T-helper 1 cell treated with Interleukin-12 subunit alpha and Interleukin-12 subunit beta and Interleukin-4 antibody, amounts not matched to agents 30 μg/mL and 1 μg/mL, for 36 hours (primary cell): ENCODE results near the gene WDFY3.
"Not testable (repeated sequence)": the region's sequence is repeated elsewhere in the genome, so short reads cannot be mapped to it uniquely, and the experiment has no call there.

Experiments used
- H3K27ac Mint-ChIP-seq: one replicate; pipeline ENCODE4 v1.8.0; 2021; ENCODE audit warnings: mild to moderate bottlenecking, mixed read lengths
- H3K27me3 Mint-ChIP-seq: one replicate; pipeline ENCODE4 v1.8.0; 2021; ENCODE audit warnings: low read depth, mixed read lengths
- H3K36me3 Mint-ChIP-seq: one replicate; pipeline ENCODE4 v1.8.0; 2021; ENCODE audit warnings: low read depth, mixed read lengths
- H3K4me1 Mint-ChIP-seq: one replicate; pipeline ENCODE4 v1.8.0; 2021; ENCODE audit warnings: low read depth, mixed read lengths
- H3K4me3 Mint-ChIP-seq: one replicate; pipeline ENCODE4 v1.8.0; 2021; ENCODE audit warnings: mild to moderate bottlenecking, moderate library complexity, mixed read lengths
- H3K9me3 Mint-ChIP-seq: one replicate; pipeline ENCODE4 v1.8.0; 2021; ENCODE audit warnings: mixed read lengths

WDFY3 gene

DNA sequence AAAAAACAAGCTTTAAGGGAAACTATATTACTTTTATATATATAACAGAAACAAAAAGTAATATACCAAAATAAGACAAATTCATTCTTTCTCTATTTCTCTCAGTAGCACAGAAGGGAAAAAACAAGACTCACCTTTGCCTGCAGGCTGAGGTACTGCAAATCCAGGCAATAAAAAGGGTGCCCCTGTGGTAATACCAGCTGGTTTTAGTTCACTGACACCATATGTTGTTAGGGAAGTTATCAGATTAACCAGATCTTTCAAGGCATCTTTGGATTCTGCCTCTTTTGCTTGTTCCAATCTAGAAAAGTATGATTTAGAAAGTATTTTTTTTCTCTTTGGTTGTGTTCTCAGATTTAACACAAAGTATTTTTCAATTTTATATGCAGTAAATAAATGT, 139.8 kb downstream of the WDFY3 start:
- Mint-ChIP-seq H3K4me3 (no peak overlapping the region), H3K9me3 (no peaks in the 10 kb centered on the region), H3K4me1 (no peaks in the 10 kb centered on the region), H3K27ac (no peak overlapping the region), H3K36me3 (no peaks in the 10 kb centered on the region), H3K27me3 (no peaks in the 10 kb centered on the region)

- Mint-ChIP-seq H3K27me3 (peaks cover 3% of the 10 kb centered on the region), H3K27ac (no peak overlapping the region), H3K9me3 (no peaks in the 10 kb centered on the region), H3K4me3 (no peak overlapping the region), H3K4me1 (no peaks in the 10 kb centered on the region), H3K36me3 (no peaks in the 10 kb centered on the region)
Observed at GRCh38 chr4:84825701-84826341, 140.7 kb downstream of the WDFY3 start.

GRCh38 chr4:84821064-84821463, 145.4 kb downstream of the WDFY3 start:
- H3K4me3 Mint-ChIP-seq: no peak overlapping the region
- no peak overlapping the region for H3K27ac Mint-ChIP-seq
- H3K27me3 Mint-ChIP-seq: peaks cover 5% of the 10 kb centered on the region
- no peaks in the 10 kb centered on the region for H3K4me1 Mint-ChIP-seq
- no peaks in the 10 kb centered on the region for H3K9me3 Mint-ChIP-seq
- no peaks in the 10 kb centered on the region for H3K36me3 Mint-ChIP-seq

DNA sequence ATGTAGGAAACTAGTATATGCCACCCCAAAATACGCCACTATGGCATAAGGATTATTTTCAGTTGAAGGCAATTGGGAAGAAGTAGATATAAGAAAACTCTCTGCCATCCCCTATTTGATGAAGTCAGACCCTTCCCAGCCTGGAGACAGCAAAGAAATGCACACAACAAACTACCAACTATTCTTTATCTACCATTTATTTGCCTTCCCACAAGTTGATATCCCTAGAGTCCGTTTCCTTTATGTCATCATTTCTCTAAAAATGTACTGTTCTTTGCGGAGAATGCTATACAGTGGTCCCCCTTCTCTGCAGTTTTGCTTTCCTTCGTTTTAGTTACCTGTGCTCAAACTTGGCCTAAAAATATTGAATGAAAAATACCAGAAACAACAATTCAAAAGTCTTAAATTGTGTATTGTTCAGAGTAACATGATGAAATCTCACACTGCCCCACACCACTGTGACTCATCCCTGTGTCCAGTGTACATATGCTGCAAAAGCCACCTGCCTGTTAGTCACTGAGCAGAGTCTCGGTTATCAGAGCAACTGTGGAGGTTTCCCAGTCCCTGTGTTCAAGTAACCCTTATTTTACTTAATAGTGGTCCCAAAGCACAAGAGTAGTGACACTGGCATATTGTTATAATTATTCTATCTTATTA, 152.3 kb downstream of the WDFY3 start:
- no peaks in the 10 kb centered on the region for H3K36me3 Mint-ChIP-seq
- H3K4me3 Mint-ChIP-seq: no peak overlapping the region
- H3K4me1 Mint-ChIP-seq: no peaks in the 10 kb centered on the region
- no peaks in the 10 kb centered on the region for H3K27me3 Mint-ChIP-seq
- H3K27ac Mint-ChIP-seq: no peak overlapping the region
- no peaks in the 10 kb centered on the region for H3K9me3 Mint-ChIP-seq

DNA sequence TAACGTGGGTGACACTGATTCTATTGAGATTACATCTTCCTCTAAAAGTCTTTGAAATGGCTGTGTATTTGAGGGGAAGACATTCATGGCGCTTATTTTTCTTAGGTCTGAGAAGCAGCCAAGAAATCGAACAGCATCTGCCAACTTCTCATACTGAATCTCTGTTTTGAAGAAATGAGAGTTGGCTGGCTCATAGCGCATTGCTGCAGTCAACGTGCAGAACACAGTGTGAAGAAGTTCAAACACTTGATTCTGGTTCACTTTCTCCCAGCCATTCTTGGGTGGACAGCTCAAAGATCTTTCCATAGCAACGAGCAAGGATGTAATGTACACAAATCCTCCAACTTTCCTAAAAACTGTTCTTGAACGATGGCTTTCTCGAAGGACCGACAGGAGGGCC, 156.5 kb downstream of the WDFY3 start:
- no peak overlapping the region for H3K4me3 Mint-ChIP-seq
- no peaks in the 10 kb centered on the region for H3K9me3 Mint-ChIP-seq
- no peak overlapping the region for H3K27ac Mint-ChIP-seq
- no peaks in the 10 kb centered on the region for H3K4me1 Mint-ChIP-seq
- no peaks in the 10 kb centered on the region for H3K27me3 Mint-ChIP-seq
- H3K36me3 Mint-ChIP-seq: no peaks in the 10 kb centered on the region

DNA sequence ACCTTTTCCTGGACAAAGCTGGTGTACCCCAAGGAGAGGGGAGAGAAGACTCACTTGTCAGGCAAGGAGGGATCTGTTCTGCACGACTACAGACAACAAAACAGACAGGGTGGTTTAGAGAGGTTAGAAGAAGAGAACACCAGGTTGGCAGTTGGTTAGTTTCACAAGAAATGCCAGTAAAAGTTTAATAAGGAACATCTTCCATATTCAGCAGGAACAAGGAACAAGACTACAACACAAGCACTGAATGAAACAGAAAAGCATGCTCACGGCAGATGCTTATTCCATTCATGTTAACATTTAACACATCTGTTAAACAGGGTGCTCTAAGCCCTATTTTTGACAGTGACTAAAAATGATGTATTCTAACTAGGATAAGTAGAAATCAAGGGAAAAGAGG, 158.2 kb downstream of the WDFY3 start:
- Mint-ChIP-seq H3K4me1 (no peaks in the 10 kb centered on the region), H3K27ac (no peak overlapping the region), H3K27me3 (no peaks in the 10 kb centered on the region), H3K9me3 (no peaks in the 10 kb centered on the region), H3K4me3 (no peak overlapping the region), H3K36me3 (no peaks in the 10 kb centered on the region)

GRCh38 chr4:84806541-84806940, 159.9 kb downstream of the WDFY3 start:
- H3K36me3 Mint-ChIP-seq, H3K9me3 Mint-ChIP-seq, H3K27ac Mint-ChIP-seq, H3K4me3 Mint-ChIP-seq, H3K27me3 Mint-ChIP-seq, H3K4me1 Mint-ChIP-seq: not testable (repeated sequence)

DNA sequence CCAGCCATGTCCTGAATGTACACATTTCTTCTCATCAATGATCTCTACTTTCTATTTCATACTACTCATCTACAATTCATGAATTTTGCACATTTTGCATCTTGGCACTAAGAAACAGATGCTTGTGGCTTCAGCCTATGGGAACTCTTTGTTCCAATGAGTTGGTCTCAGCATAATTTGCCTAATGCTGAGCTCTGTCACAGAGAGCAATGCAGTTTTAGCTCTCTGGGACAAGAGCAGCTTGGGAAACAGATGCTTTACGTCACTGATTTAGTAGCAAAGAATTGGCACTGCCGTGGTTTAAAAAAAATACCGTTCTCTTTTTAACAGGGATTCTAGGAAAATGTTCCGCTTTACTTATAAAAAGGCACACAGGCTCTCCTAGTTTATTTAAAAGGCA, 162.4 kb downstream of the WDFY3 start:
- H3K27ac Mint-ChIP-seq: no peak overlapping the region
- no peaks in the 10 kb centered on the region for H3K9me3 Mint-ChIP-seq
- no peaks in the 10 kb centered on the region for H3K4me1 Mint-ChIP-seq
- H3K36me3 Mint-ChIP-seq: no peaks in the 10 kb centered on the region
- no peak overlapping the region for H3K4me3 Mint-ChIP-seq
- no peaks in the 10 kb centered on the region for H3K27me3 Mint-ChIP-seq

DNA sequence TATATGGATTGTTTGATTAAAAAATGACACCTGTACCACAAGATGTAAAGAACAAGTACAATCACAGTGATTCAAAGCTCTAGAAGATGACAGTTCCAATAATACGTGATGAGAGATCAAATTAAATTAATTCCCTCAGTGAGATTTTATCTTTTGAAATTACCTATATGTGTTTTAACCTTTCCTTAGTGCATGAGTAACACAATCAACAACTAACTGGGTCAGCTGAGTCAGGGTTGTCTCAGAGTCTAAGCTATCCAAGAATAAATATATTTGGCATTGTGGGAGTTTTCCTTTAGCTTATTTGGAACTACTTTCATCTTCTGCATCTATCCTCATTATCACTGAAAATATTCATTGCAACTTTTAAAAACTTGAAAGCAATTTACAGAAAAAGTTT, 162.8 kb downstream of the WDFY3 start:
- H3K4me3 Mint-ChIP-seq: no peak overlapping the region
- H3K36me3 Mint-ChIP-seq: no peaks in the 10 kb centered on the region
- no peaks in the 10 kb centered on the region for H3K9me3 Mint-ChIP-seq
- no peaks in the 10 kb centered on the region for H3K27me3 Mint-ChIP-seq
- H3K27ac Mint-ChIP-seq: no peak overlapping the region
- no peaks in the 10 kb centered on the region for H3K4me1 Mint-ChIP-seq

- Mint-ChIP-seq H3K9me3 (no peaks in the 10 kb centered on the region), H3K27ac (no peak overlapping the region), H3K4me1 (no peaks in the 10 kb centered on the region), H3K27me3 (no peaks in the 10 kb centered on the region), H3K4me3 (no peak overlapping the region), H3K36me3 (no peaks in the 10 kb centered on the region)
Observed at GRCh38 chr4:84803116-84803515, 163.4 kb downstream of the WDFY3 start.

DNA sequence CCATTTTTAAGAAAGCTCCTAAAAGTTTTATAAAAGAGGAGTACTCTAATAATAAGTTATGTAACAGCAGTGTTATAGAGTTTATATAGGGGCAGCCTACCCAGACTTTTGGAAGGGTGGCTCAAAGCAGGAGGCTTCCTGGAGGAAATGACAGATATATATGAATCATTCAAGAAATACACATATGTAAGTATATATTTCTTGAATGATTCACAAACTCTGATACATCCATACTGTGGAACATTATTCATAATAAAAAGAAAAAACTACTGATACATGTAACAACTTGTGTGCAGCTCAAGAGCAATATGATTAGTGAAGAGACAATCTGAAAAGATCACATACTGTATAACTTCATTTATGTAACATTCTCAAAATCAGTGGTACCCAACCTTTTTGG, 166.2 kb downstream of the WDFY3 start:
- Mint-ChIP-seq H3K27ac (no peak overlapping the region), H3K4me1 (no peaks in the 10 kb centered on the region), H3K4me3 (no peak overlapping the region), H3K36me3 (no peaks in the 10 kb centered on the region), H3K27me3 (no peaks in the 10 kb centered on the region), H3K9me3 (no peaks in the 10 kb centered on the region)

DNA sequence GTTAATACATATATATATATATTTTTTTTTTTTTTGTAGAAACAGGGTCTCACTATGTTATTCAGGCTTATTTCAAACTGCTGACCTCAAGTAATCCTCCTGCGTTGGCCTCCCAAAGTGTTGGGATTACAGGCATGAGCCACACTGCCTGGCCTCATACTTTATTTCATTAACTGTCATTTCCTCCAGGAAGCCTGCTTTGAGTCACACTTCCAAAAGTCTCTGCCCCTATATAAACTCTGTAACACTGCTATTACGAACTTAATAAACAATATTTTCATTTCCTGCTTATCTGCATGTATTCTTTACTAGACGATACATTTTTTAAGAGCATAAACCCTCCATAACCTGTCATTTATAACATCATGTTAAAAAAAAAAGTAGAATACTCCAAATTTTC, 167.2 kb downstream of the WDFY3 start:
- no peak overlapping the region for H3K27ac Mint-ChIP-seq
- no peaks in the 10 kb centered on the region for H3K36me3 Mint-ChIP-seq
- H3K27me3 Mint-ChIP-seq: no peaks in the 10 kb centered on the region
- no peaks in the 10 kb centered on the region for H3K4me1 Mint-ChIP-seq
- H3K9me3 Mint-ChIP-seq: no peaks in the 10 kb centered on the region
- H3K4me3 Mint-ChIP-seq: no peak overlapping the region

DNA sequence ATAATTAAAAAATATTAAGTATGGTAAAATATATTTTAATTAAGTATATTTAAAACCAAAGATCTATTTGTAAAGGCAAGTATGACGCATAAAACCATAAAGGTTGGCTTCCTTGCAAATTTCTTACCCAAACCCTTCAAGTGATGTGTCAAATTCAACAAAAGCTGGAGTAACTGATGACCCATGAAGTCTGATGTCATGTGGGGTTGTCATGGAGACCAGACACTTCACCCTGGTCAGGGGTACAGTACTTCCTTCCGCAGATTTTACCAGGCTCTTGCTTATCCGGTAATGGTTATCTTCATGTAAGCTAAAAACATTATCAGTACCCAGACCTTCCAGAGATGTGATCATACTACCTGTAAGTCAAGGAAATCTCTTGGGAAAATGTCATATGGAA, 170.1 kb downstream of the WDFY3 start:
- Mint-ChIP-seq H3K4me3 (no peak overlapping the region), H3K36me3 (no peaks in the 10 kb centered on the region), H3K4me1 (no peaks in the 10 kb centered on the region), H3K9me3 (no peaks in the 10 kb centered on the region), H3K27me3 (no peaks in the 10 kb centered on the region), H3K27ac (no peak overlapping the region)

DNA sequence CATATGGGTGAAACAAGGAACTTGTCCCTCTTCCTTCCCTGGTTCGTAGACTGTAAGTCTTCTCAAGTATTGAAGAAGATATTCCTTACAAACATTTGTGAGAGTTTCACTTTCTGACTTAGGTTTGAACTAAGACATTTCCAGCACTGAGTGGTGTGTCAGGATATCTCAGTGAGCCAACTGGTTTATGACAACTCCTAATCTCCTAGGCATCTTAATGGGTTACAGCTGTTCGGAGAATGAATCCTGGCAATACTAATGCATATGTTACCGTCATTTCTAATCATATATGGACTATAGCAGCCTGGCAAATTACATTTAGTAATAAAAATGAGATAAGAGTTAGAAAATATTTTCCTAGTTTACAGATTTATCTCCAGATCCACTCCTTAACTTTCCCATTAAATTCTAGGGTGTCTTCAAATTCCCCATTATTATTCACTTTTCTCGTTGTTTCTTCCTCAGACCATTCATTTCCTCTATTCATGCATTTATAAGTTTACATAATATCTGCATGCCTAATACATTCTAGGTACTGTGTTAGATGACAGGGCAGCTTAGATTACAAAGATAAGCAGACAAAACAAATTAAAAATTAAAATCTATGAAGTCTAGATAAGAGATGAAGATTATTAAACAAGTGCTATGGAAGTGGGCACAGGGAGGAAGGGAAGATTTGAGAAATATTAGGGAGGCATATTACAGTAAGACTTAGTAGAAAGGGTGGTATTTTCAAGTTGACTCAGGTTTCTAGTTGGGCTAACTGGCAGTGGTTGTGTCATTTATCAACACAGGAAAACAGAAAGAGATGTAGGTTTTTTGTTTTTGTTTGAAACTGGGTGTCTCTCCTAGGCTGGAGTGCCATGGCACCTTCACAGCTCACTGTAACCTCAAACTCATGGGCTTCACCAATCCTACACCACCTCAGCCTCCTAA, 173.9 kb downstream of the WDFY3 start:
- no peaks in the 10 kb centered on the region for H3K9me3 Mint-ChIP-seq
- no peak overlapping the region for H3K27ac Mint-ChIP-seq
- H3K4me3 Mint-ChIP-seq: no peak overlapping the region
- H3K36me3 Mint-ChIP-seq: no peaks in the 10 kb centered on the region
- H3K4me1 Mint-ChIP-seq: no peaks in the 10 kb centered on the region
- H3K27me3 Mint-ChIP-seq: no peaks in the 10 kb centered on the region
